A172 (cell line): Measurements from ENCODE around the gene LRMDA. TPM values are rescaled to one million over a fixed set of nuclear protein-coding genes. Genes with fewer than 3 reads are reported as not detected.

ENCODE experiments used
- DNase-seq: peaks from one replicate; pipeline ENCODE4 v3.0.0-alpha.2; 2015; ENCODE audit warnings: low spot score
- total RNA-seq: library from RNA; depleted of rRNA; stranded (reverse); fragments of >200 nt; shearing (Covaris generic); gene quantifications from 2 replicates; pipeline ENCODE4 v1.2.3, GENCODE V29; 2014

The LRMDA gene
- total RNA-seq, 1 experiment from 2014 or later = not detected

DNA sequence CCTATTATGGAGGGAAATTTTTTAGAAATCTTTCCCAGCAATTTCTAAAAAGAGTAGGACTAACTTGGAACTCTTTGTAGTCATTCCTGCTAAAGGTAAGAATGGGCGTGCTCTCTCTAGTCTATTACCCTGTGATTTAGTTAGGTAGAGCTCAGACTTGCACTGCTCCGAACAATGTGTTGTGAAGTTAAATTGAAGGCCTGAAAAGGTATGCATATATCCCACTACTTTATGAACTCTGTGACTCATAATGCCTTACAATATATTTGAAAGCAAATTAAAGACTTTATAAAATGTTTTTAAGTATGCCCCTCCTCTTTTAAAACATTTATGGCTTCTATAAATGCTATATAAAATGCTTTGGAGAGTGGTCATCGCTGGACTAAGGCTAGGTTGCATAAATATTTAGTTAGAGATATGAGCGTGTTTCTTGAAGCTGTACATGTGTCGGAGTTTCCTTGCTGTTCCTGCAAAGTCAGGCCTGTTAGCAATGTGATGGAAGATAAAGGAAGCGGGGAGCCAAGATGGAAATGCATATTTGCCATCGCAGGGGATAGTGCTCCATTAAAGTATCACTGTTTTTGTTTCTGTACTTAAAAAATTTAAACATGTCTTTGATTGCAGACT, 761.4 kb downstream of the LRMDA start:
- DNase-seq = no peak

DNA sequence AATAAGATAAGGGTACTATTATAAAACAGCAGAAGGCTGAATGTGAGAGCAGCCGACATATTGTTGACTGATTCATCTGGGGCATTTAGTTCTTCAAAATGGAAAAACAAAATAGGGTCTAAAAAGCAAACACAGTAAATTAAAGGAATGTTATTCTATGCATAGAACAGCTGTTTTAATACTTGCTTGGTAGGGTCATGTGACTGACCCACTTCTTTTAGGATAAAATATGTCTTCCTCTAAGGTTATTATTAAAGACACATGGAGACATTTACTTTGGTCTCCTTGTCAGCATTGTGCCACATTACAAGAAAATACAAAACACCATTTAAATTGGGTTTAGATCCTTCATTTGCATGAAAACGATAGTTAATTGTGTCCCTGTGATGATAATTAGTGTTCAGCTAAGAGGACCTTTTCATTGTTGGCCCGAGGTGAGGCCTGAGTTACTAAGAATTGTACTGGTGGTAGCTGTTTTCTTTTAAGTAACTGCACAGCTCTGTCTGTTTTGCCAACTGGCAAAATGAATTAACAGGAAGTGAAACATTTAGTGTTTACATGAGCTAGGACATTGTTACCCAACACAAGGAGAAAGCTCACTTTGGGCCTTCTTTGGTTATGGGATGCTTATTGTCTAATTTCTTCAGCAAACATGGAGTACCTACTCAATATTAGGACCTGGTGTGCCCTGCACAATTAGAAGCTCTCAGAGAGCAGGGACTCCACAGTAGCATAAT, 764.4 kb downstream of the LRMDA start:
- no peak for DNase-seq

DNA sequence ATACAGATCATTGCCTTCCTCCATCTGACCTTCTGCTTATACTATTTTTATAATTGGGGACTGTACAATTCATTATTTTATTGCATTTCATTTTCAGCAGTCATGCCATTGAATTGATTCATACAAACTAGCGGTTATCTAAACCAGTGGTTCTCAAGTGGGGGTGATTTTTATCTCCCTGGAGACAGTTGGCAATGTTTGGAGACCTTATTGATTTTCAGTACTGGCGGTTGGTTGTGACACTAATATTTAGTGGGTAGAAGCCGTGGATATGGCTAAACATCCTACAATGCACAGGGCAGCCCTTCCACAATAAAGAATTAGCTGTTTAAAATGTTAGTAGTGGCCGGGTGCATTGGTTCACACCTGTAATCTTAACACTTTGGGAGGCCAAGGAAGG, 765.9 kb downstream of the LRMDA start:
- no peak for DNase-seq

GRCh38 chr10:76198287-76199035, 767.0 kb downstream of the LRMDA start:
- DNase-seq = no peak

- DNase-seq = no peak
Observed at GRCh38 chr10:76201962-76202361, 770.5 kb downstream of the LRMDA start.

GRCh38 chr10:76202777-76203176, 771.4 kb downstream of the LRMDA start:
- no peak for DNase-seq

DNA sequence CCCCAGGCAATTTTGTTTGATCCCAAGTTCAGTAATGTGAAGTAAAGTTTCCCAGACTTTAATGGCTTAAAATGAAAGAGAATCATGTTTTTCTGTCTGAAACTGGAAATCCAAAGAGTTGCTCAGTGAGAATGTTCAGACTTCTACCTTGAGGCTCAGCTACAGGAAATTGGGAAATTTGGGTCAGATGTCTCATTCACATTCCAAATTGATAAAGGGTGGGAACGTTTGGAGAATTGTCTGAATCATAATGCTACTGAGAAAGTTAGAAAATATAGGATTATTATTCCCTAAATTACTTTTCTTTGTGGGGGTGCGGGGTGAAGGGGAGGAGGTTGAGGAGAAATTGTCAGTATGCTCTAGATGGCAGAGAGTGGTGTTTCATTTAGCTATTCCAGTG, 773.9 kb downstream of the LRMDA start:
- no peak for DNase-seq

GRCh38 chr10:76206797-76207352, 775.5 kb downstream of the LRMDA start:
- no peak for DNase-seq

DNA sequence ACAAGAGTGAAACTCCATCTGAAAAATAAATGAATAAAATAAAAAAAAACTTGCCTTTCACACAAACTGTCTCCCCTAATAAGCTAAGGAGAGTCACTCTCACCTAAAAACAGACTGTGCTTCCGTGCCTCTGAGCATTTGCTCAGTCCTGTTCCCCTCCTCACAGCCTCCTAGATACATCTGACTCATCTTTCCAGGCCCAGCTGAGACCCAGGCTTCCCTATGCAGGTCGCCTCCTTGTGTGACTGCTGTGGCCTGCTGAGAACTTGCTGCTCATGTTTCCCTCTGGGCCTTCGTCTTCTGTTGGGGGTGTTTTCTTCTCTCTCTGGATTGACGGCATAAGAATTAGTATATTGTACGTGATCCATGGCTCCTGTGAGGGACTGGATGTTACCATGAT, 777.7 kb downstream of the LRMDA start:
- peak; percentile 50 for DNase-seq

GRCh38 chr10:76210211-76210610, 778.8 kb downstream of the LRMDA start:
- no peak for DNase-seq

- DNase-seq = no peak
Observed at GRCh38 chr10:76211691-76212090, 780.3 kb downstream of the LRMDA start.

DNA sequence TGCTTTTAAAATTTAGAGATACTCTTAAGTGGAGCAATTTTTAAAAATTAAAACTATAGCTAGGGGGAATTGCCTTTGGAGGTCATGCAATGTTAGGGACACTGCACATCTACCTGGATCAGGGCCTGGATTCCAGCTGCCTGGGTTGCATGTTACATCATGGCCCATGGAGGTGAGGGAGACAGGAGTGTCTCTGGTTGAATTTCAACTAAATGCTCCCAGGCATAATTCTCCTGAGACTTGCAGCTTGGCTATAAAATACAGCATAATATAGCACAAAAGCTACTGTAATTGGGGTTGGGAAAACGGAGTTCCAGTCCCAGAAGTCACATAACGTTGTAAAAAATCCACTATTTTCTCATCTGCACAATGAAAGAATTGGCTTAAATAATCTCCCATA, 782.5 kb downstream of the LRMDA start:
- DNase-seq = no peak

DNA sequence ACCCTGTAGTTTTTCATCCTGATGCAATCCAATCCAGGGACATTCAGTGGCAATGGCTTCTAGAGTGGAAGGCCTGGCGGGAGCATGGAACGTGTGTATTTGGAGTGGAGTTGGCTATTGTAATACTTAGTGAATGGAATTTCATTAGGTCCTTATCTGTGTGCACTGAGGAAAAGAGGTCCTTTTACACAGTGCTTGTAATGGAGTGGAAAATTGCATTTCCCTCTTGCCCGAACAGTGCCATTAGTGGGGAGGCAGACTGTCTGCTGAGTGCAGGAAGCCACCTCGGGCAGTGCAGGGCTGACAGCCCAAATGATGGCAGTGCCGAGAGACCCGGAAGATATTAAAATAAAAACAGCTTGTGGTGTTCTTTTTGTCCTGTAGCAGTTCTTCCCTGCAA, 786.6 kb downstream of the LRMDA start:
- no peak for DNase-seq

- DNase-seq = no peak
Observed at GRCh38 chr10:76229341-76229740, 797.9 kb downstream of the LRMDA start.

- DNase-seq = no peak
Observed at GRCh38 chr10:76230921-76231285, 799.5 kb downstream of the LRMDA start.

DNA sequence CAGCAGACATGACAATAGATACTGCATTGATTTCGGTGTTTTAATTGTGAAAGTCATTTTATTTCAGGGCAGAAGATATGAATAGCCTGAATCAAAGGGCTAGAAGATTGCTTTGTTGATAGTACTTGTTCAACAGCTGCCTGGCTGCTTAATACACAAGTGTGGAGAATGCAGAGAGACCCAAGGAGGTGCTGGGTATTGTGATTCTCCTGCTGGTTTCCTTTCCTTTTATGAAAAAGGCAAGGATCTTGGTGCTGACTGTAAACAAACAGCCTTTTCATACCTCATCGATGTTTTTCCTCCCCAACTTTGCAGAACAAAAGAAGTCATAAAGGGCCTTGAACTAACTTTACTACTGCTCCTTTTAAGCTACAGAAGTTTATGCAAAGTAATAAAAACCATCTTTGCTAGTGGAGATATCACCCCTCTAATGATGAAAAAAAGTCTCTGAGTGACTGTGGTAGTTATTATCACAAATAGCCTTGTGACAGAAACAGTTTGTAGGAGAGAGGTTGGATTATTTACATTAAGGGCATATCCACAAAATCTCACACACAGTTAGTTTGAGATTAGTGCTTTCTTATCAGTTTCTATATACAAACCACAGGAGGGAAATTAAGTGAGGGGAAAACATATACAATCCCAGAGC, 800.0 kb downstream of the LRMDA start:
- no peak for DNase-seq

GRCh38 chr10:76234499-76235226, 803.2 kb downstream of the LRMDA start:
- no peak for DNase-seq

GRCh38 chr10:76236356-76236755, 804.9 kb downstream of the LRMDA start:
- no peak for DNase-seq

DNA sequence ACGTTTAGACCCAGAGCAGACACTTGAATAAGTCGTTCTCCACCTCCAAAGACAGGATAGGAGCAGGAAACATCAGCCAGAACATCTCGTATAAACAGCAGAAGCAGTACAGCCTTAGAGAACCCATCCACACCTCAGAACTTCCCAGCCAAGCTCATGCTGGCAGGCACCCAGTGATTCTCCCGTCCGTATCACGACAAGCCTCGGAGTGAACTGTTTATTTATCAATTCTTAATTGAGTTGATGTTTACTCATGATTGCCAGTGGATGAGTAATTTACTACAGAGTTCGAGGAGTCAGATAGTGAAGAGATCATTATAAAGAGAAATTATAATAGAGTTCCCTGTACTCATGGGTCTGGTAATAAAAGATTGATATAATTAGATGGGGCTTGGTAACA, 811.5 kb downstream of the LRMDA start:
- DNase-seq = no peak

DNA sequence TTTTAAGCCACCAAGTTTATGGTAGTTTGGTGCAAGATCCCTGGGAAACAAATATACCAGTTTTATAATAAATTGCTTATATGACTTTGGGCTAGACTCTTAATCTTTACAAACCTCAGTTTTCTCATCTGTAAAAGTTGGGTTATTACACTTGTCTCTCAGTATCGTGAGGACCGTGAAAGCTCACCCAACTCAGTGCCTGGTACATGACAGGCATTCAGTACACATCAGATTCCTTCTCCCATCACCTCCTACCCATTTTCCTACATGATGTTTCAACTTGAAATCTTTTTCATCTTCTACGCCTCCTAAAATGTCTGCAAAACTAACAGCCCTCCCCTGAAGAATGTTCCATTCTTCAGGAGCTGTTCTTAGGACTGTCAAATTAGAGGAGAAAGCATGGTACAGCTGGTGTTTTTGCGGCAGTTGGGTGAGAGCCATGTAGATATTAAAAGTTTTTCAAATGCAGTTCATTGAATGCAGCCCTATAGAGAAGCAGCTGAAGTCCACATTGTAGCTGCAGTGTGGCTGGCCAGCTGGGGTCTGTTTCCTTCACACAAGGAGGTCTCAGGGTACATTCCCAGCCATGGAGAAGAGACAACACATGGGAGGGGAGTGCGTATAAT, 812.8 kb downstream of the LRMDA start:
- DNase-seq = no peak

- DNase-seq = no peak
Observed at GRCh38 chr10:76245951-76246495, 814.6 kb downstream of the LRMDA start.
